Measurements from ENCODE around the gene NATD1. TPM values are rescaled to one million over a fixed set of nuclear protein-coding genes. Genes with fewer than 3 reads are reported as not detected.

NATD1 gene
- total RNA-seq, 1 experiment from 2014 or later: 0.75 TPM

DNA sequence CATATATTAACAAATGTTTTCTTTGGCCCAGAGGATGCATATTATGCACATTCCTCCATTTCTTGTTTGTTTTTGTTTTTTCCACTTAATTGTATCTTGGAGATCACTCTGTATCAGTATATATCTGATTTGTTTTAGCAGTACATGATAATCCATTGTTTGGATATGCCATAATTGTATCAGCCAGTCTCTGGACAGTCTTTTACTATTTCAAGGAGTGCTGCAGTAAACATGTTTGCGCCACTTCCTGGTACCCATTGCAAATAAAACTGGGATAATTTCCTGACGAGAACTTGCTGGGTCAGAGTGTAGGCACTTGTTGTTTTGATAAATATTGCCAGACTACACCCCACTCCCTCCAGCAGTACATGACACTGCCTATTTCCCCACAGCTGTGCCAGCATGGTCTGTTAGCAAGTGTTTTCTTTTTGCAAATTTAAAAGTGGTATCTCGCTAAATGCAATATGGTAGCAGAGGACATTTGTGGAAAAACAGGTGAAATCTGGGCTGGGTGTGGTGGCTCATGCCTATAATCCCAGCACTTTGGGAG, 34.3 kb downstream of the NATD1 start:
- Histone ChIP-seq H3K4me3 (ENCODE audit: low read depth, low read length, poor library complexity, severe bottlenecking) (no peak overlapping the region), H3K4me1 (ENCODE audit: insufficient read depth, low read length, poor library complexity, severe bottlenecking) (no peaks in the 10 kb centered on the region), H3K36me3 (ENCODE audit: insufficient read depth, low read length, poor library complexity, severe bottlenecking) (no peaks in the 10 kb centered on the region), H3K27ac (ENCODE audit: low read depth, low read length, poor library complexity, severe bottlenecking) (no peak overlapping the region), H3K9me3 (ENCODE audit: low read depth, low read length, poor library complexity, severe bottlenecking) (no peaks in the 10 kb centered on the region), H3K27me3 (replicated peaks; ENCODE audit: insufficient read depth, low read depth, low read length, poor library complexity) (no peaks in the 10 kb centered on the region)
- POLR2A ChIA-PET (ENCODE audit: low non-redundant PET): no interaction called here
- DNase-seq (ENCODE audit: low spot score): no peak
- TF ChIP-seq, protein P1, sequence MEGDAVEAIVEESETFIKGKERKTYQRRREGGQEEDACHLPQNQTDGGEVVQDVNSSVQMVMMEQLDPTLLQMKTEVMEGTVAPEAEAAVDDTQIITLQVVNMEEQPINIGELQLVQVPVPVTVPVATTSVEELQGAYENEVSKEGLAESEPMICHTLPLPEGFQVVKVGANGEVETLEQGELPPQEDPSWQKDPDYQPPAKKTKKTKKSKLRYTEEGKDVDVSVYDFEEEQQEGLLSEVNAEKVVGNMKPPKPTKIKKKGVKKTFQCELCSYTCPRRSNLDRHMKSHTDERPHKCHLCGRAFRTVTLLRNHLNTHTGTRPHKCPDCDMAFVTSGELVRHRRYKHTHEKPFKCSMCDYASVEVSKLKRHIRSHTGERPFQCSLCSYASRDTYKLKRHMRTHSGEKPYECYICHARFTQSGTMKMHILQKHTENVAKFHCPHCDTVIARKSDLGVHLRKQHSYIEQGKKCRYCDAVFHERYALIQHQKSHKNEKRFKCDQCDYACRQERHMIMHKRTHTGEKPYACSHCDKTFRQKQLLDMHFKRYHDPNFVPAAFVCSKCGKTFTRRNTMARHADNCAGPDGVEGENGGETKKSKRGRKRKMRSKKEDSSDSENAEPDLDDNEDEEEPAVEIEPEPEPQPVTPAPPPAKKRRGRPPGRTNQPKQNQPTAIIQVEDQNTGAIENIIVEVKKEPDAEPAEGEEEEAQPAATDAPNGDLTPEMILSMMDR (conservative IDR thresholded peaks at IDR 0.05; ENCODE audit: low read depth, low read length): no peak
- TF ChIP-seq EZH2 (IDR thresholded peaks at IDR 0.05; ENCODE audit: borderline replicate concordance, low read depth, low read length, poor library complexity, severe bottlenecking): no peak
- no TSS peak for BruUV-seq (replicated peaks)
- intact Hi-C loops (cut with micrococcal nuclease; ENCODE audit: unreplicated experiment): loop anchor here (10.0 kb wide), 1 partner anchor 296 kb away; no protein-coding TSS in a partner anchor
- CTCF ChIA-PET: no interaction called here

DNA sequence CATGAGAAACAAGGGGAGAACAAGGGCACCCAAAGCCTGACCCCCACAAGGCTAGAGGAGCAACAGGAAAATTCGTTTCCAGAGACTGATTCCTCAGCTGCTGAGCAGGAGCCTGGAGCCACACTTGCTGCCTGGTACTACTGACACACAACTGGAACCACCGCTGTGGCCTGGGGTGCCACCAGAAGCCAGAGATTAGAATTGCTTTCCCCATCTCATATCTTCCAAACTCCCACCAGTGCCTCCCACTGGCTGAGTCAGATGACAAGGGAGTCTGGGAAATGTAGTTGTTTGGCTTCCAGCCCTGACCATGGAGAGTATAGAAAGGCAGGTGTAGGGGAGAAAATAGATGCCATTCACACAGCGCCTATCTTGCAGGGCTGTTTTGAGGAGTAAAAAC, 35.1 kb downstream of the NATD1 start:
- TF ChIP-seq, protein P1 (conservative IDR thresholded peaks at IDR 0.05; ENCODE audit: low read depth, low read length): 0 out of 2 replicates have a peak, but pooled peaks have one; percentile 24
- no peak for TF ChIP-seq EZH2 (IDR thresholded peaks at IDR 0.05; ENCODE audit: borderline replicate concordance, low read depth, low read length, poor library complexity, severe bottlenecking)
- DNase-seq (ENCODE audit: low spot score): peak; percentile 60
- Histone ChIP-seq H3K9me3 (ENCODE audit: low read depth, low read length, poor library complexity, severe bottlenecking) (no peaks in the 10 kb centered on the region), H3K36me3 (ENCODE audit: insufficient read depth, low read length, poor library complexity, severe bottlenecking) (no peaks in the 10 kb centered on the region), H3K27me3 (replicated peaks; ENCODE audit: insufficient read depth, low read depth, low read length, poor library complexity) (no peaks in the 10 kb centered on the region), H3K4me3 (ENCODE audit: low read depth, low read length, poor library complexity, severe bottlenecking) (no peak overlapping the region), H3K4me1 (ENCODE audit: insufficient read depth, low read length, poor library complexity, severe bottlenecking) (no peaks in the 10 kb centered on the region), H3K27ac (ENCODE audit: low read depth, low read length, poor library complexity, severe bottlenecking) (no peak overlapping the region)
- ChIA-PET POLR2A (ENCODE audit: low non-redundant PET) (no interaction called here), CTCF (no interaction called here)
- no TSS peak for BruUV-seq (replicated peaks)
- intact Hi-C loops (cut with micrococcal nuclease; ENCODE audit: unreplicated experiment): loop anchor here (10.0 kb wide), 1 partner anchor 297 kb away; no protein-coding TSS in a partner anchor

GRCh38 chr17:21217346-21217745, 35.9 kb downstream of the NATD1 start:
- Histone ChIP-seq H3K36me3 (ENCODE audit: insufficient read depth, low read length, poor library complexity, severe bottlenecking) (no peaks in the 10 kb centered on the region), H3K4me3 (ENCODE audit: low read depth, low read length, poor library complexity, severe bottlenecking) (no peak overlapping the region), H3K9me3 (ENCODE audit: low read depth, low read length, poor library complexity, severe bottlenecking) (no peaks in the 10 kb centered on the region), H3K4me1 (ENCODE audit: insufficient read depth, low read length, poor library complexity, severe bottlenecking) (no peaks in the 10 kb centered on the region), H3K27me3 (replicated peaks; ENCODE audit: insufficient read depth, low read depth, low read length, poor library complexity) (no peaks in the 10 kb centered on the region), H3K27ac (ENCODE audit: low read depth, low read length, poor library complexity, severe bottlenecking) (no peak overlapping the region)
- intact Hi-C loops (cut with micrococcal nuclease; ENCODE audit: unreplicated experiment): loop anchor here (10.0 kb wide), 1 partner anchor 297 kb away; no protein-coding TSS in a partner anchor
- POLR2A ChIA-PET (ENCODE audit: low non-redundant PET): no interaction called here
- CTCF ChIA-PET: no interaction called here
- BruUV-seq (replicated peaks): no TSS peak
- TF ChIP-seq EZH2 (IDR thresholded peaks at IDR 0.05; ENCODE audit: borderline replicate concordance, low read depth, low read length, poor library complexity, severe bottlenecking): no peak
- TF ChIP-seq, protein P1 (conservative IDR thresholded peaks at IDR 0.05; ENCODE audit: low read depth, low read length): no peak
- no peak for DNase-seq (ENCODE audit: low spot score)
